Small intestine (tissue), 7 donors: ENCODE measurements around the gene PCDHGA1. TPM values are rescaled to one million over a fixed set of nuclear protein-coding genes. Genes with fewer than 3 reads are reported as not detected.
"Not testable (repeated sequence)": the region's sequence is repeated elsewhere in the genome, so short reads cannot be mapped to it uniquely, and the experiment has no call there.

Experiments
- DNase-seq, 2 donors: peaks; one replicate each; pipeline versions ENCODE4 v3.0.0 to v3.0.0-alpha.2; 2013
- FAIRE-seq: peaks from 2 replicates; lab custom pipeline; 2012; peaks lifted over from hg19 to GRCh38; lab: Jason Lieb, UNC
- H3K27ac ChIP-seq, 3 donors: one replicate each; pipeline ENCODE4 v1.5.1; 2013; ENCODE audit warnings: low read length in 2 of 3, mild to moderate bottlenecking in 2 of 3, control low read depth in 1 of 3, inconsistent platforms in 1 of 3, low read depth in 1 of 3, moderate library complexity in 1 of 3
- H3K27me3 ChIP-seq, 3 donors: one replicate each; pipeline ENCODE4 v1.6.1; 2013; ENCODE audit warnings: low read length in 3 of 3, inconsistent platforms in 1 of 3; ENCODE audit not compliant: control insufficient read depth in 3 of 3, insufficient read depth in 3 of 3
- H3K36me3 ChIP-seq, 3 donors: one replicate each; pipeline ENCODE4 v1.6.1; 2013; ENCODE audit warnings: low read length in 3 of 3, inconsistent platforms in 1 of 3, low read depth in 1 of 3, mild to moderate bottlenecking in 1 of 3, moderate library complexity in 1 of 3; ENCODE audit not compliant: control insufficient read depth in 3 of 3, insufficient read depth in 2 of 3
- H3K4me1 ChIP-seq, 3 donors: one replicate each; pipeline ENCODE4 v1.6.1; 2013; ENCODE audit warnings: low read length in 2 of 3, inconsistent platforms in 1 of 3, low read depth in 1 of 3, mild to moderate bottlenecking in 1 of 3, moderate library complexity in 1 of 3; ENCODE audit not compliant: control insufficient read depth in 3 of 3, insufficient read depth in 2 of 3
- H3K4me3 ChIP-seq, 3 donors: one replicate each; pipeline ENCODE4 v1.5.1; 2013; ENCODE audit warnings: low read length in 3 of 3, control low read depth in 1 of 3, inconsistent platforms in 1 of 3, low read depth in 1 of 3, mild to moderate bottlenecking in 1 of 3, moderate library complexity in 1 of 3
- H3K9me3 ChIP-seq, 2 donors: one replicate each; pipeline ENCODE4 v1.6.1; 2013; ENCODE audit warnings: low read depth in 1 of 2, low read length in 1 of 2; ENCODE audit not compliant: control insufficient read depth in 2 of 2, insufficient read depth in 1 of 2
- WGBS, 3 donors: extraction: QIAGEN DNeasy Blood & Tissue Kit; methylation state at CpG; one replicate each; pipeline ENCODE4 v1.1.7; 2013; 5-methylcytosine and 5-hydroxymethylcytosine counted together
- polyA plus RNA-seq, 4 donors: library from polyadenylated mRNA; stranded (reverse) in 3 of 4; unstranded in 1 of 4; fragments of 200-250 nt in 3 of 4; fragments of 120-200 nt in 1 of 4; gene quantifications; one replicate each; pipeline versions ENCODE4 v1.2.1 to v1.2.3, GENCODE V29; 2013
- donor health status: healthy with polysubstance abuse.
- donor health status: control.
- donor health status: control.
- donor health status: Bipolar disorder and iron deficiency.
- donor health status: healthy.

The PCDHGA1 gene
- polyA plus RNA-seq, 4 donors: 0.10 to 0.27 (median 0.13) TPM; not detected in 1

DNA sequence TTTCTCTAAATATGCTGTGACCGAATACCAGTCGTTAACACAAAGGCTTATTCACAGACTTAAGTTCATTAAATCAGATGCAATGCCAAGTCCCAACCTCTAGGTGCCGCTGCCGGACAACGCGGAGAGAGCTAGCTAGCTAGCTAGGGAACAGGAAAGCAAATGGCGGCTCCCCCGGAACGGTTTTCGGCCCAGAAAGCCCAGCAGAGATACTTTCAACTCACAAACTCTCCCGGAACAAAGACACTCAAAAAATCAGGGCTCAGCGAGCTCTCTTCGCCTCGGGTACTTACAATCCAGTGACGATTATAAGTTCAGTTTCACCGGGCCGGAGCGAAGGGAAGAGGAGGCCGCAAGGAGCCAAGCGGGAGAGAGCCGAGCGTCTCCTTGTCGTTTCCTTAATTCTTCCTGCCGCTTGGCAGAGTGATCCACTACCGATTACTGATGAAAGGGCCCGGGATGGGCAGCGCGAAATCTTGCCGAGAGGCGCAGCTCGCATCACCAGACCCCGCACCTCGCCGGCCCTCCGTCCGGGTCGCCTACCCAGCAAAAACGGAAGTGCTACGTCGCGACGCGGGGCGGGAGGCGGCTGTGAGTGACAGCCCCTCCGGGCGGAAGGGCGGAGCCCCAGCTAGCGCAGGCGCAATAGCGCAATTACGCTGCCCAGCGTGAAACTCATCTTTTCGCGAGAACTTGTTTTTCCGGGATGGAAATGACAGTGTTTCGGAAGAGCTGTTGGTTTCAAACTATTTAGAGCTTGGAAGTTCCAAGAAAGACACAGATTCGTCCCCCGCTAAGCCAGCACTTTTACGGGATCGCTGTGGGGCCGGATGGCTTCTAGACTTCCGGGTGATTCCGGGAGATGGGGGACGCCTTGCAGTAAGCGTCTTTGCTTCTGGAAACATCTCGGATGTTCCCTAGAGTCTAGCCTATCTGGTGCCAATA, 9.8 kb upstream of the PCDHGA1 start, which contains the start of gene TAF7:
TAF7 (minus strand) TSS at position 560 of the 945 bp plus-strand sequence. CDS start 740 bp downstream, outside the sequence.
- H3K9me3 ChIP-seq: peaks cover 7 to 45% of the 10 kb centered on the region in 2 donors
- peak within 1 kb of the TSS; percentile 89 to 98 (median 97) for H3K27ac ChIP-seq
- WGBS, 3 donors: 1% methylated on average over 67 of the region's 67 CpGs
- peaks cover 2 to 15% (median 10%) of the 10 kb centered on the region in 3 donors for H3K36me3 ChIP-seq
- DNase-seq (peak; percentile 91 to 97), FAIRE-seq (no peak)
- peaks cover 0 to 3% (median 2%) of the 10 kb centered on the region in 3 donors for H3K4me1 ChIP-seq
- peak within 1 kb of the TSS; percentile 61 to 88 (median 69) for H3K4me3 ChIP-seq
- no peaks in the 10 kb centered on the region for H3K27me3 ChIP-seq

DNA sequence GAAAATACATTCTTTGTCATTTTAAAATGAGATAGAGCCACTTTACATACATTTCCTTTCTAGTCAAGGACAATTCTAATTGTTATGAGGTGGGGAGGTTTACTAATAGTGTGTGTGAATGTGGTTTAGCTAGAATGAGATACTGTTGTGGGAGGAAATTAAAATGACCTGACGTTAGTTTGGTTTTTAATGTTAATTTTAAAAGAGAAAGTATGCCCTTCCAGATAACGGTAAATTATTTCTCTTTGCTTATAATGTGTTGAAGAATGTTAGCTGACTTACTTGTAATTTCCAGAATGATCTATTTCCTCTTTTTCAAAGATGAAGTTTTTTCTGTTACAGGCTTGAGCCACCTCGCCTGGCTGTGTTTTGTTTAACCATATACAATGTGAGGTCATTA, 8.1 kb upstream of the PCDHGA1 start:
- Histone ChIP-seq H3K9me3 (peaks cover 7 to 42% of the 10 kb centered on the region in 2 donors), H3K27me3 (peaks cover 0 to 3% (median 0%) of the 10 kb centered on the region in 3 donors), H3K27ac (no peak overlapping the region), H3K4me3 (no peak overlapping the region), H3K36me3 (peaks cover 2 to 15% (median 2%) of the 10 kb centered on the region in 3 donors), H3K4me1 (peaks cover 0 to 3% (median 2%) of the 10 kb centered on the region in 3 donors)
- FAIRE-seq: no peak
- no peak for DNase-seq
- 74 to 83% (median 81%) methylated on average over 3 of the region's 3 CpGs for WGBS, 3 donors

DNA sequence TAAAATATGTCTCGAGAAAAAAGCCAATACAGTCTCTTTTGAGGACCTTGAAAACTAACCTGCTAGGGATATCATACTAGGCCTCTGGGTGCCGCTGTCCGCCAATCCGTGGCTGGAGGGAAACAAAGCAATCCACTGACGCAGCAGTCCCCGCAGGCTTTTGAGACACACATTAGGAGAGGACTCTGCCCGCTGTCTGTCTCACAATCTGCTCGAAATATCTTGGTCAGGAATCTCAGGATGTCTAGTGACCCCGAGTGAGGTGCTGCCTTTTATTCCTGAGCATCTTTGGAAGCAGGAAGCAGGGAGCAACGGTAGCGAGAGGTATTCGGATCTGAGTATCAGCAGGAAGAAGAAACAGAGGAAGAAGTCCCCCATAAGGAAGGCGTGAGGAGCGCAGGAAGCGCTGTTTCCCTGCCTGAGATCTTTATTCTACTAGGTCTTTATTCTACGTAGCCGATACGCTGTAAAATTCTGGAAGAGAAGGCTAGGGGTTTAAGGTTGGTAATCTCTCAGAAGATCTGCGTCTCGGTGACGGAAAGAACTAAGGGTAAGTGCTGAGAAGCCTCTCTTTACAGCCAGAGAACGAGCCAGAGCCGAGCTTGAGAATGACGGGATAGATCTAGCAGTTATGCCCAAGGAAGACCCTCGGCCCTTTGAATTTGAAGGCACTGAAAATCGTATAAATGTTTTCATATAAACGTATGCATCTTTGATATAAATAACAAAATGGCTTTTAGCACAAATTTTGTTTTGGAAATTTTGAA, 4.0 kb upstream of the PCDHGA1 start:
- Histone ChIP-seq H3K4me3 (peak overlapping the region; percentile 9 to 17 (median 9)), H3K4me1 (no peaks in the 10 kb centered on the region), H3K36me3 (no peaks in the 10 kb centered on the region), H3K27ac (peak overlapping the region in 1 of 3 donors; percentile 6), H3K27me3 (peaks cover 0 to 17% (median 12%) of the 10 kb centered on the region in 3 donors), H3K9me3 (peaks cover 0 to 37% of the 10 kb centered on the region in 2 donors)
- DNase-seq: peak; percentile 35 to 52
- FAIRE-seq: no peak
- 13 to 23% (median 19%) methylated on average over 27 of the region's 27 CpGs for WGBS, 3 donors

DNA sequence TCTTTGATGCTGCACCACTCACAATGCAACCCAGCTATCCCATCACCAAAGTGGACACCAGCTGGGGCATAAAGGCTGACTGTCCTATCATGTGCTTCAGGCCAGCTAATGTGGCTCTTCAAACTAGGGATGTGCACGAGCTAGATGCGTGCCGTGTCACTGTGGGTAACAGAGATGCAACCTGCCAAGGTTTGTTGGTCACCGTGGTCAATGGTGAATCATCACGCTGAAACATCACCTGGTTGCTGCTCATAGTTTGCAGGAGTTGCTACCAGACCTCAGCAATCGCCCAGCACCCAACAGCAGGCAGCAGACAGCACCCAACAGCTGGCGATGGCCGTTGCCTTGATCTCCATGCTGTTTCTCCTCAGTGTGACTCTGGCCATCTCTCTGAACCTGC, 2.1 kb upstream of the PCDHGA1 start:
- FAIRE-seq (no peak), DNase-seq (no peak)
- H3K27me3 ChIP-seq: peaks cover 0 to 19% (median 15%) of the 10 kb centered on the region in 3 donors
- no peaks in the 10 kb centered on the region for H3K4me1 ChIP-seq
- no peak overlapping the region for H3K4me3 ChIP-seq
- H3K36me3 ChIP-seq: no peaks in the 10 kb centered on the region
- H3K9me3 ChIP-seq: peaks cover 0 to 46% of the 10 kb centered on the region in 2 donors
- 64 to 85% (median 81%) methylated on average over 8 of the region's 8 CpGs for WGBS, 3 donors
- no peak overlapping the region for H3K27ac ChIP-seq

DNA sequence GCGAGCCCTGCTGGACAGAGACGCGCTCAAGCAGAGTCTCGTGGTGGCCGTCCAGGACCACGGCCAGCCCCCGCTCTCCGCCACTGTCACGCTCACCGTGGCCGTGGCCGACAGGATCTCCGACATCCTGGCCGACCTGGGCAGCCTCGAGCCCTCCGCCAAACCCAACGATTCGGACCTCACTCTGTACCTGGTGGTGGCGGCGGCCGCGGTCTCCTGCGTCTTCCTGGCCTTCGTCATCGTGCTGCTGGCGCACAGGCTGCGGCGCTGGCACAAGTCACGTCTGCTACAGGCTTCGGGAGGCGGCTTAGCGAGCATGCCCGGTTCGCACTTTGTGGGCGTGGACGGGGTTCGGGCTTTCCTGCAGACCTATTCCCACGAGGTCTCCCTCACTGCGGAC, 2.3 kb downstream of the PCDHGA1 start:
- H3K27ac ChIP-seq, DNase-seq, H3K4me1 ChIP-seq, FAIRE-seq, H3K4me3 ChIP-seq, H3K36me3 ChIP-seq: not testable (repeated sequence)
- 48 to 66% (median 62%) methylated on average over 26 to 39 of the region's 39 CpGs for WGBS, 3 donors
- Histone ChIP-seq H3K9me3 (peaks cover 2 to 35% of the 10 kb centered on the region in 2 donors), H3K27me3 (peaks cover 0 to 17% (median 16%) of the 10 kb centered on the region in 3 donors)

DNA sequence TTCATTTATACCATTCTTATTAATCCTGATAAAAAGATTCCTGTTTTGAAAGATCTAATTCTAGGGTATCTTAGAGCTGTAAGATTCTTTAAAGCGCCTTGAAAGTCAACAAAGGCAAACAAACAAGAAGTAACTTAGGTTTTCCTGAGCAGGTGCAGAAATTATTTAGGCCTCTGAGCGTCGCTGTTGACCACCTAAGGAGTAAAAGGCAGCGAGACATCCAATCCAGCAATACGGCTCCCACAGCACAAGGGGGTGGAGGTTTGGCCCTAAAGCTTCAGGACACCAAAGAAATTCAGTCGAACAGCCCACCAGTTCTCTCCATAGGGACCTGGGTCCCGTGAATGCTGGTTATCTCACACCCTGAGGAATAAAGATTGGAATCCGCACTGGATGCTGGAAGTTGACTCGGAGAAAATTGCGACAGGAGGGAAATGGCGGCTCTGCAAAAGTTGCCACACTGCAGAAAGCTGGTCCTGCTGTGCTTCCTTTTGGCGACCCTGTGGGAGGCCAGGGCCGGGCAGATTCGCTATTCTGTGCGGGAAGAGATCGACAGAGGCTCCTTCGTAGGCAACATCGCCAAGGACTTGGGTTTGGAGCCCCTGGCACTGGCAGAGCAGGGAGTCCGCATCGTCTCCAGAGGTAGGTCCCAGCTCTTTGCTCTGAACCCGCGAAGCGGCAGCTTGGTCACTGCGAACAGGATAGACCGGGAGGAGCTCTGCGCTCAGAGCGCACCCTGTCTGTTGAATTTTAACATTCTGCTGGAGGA, 8.4 kb downstream of the PCDHGA1 start, which contains the start of gene PCDHGA2:
PCDHGA2 (plus strand) TSS at position 223 of the 769 bp plus-strand sequence.
- DNase-seq: peak in 1 of 2 donors; percentile 24
- no peaks in the 10 kb centered on the region for H3K36me3 ChIP-seq
- peaks cover 4 to 28% of the 10 kb centered on the region in 2 donors for H3K9me3 ChIP-seq
- no peaks in the 10 kb centered on the region for H3K4me1 ChIP-seq
- 15 to 28% (median 26%) methylated on average over 27 of the region's 27 CpGs for WGBS, 3 donors
- H3K27me3 ChIP-seq: peaks cover 0 to 9% (median 7%) of the 10 kb centered on the region in 3 donors
- peak within 1 kb of the TSS in 1 of 3 donors; percentile 16 for H3K4me3 ChIP-seq
- H3K27ac ChIP-seq: no peak within 1 kb of the TSS
- no peak for FAIRE-seq

DNA sequence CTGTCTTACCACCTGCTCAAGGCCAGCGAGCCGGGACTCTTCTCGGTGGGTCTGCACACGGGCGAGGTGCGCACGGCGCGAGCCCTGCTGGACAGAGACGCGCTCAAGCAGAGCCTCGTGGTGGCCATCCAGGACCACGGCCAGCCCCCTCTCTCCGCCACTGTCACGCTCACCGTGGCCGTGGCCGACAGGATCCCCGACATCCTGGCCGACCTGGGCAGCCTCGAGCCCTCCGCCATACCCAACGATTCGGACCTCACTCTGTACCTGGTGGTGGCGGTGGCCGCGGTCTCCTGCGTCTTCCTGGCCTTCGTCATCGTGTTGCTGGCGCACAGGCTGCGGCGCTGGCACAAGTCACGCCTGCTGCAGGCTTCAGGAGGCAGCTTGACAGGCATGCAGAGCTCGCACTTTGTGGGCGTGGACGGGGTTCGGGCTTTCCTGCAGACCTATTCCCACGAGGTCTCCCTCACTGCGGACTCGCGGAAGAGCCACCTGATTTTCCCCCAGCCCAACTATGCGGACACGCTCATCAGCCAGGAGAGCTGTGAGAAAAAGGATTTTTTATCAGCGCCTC, 10.6 kb downstream of the PCDHGA1 start:
- H3K4me3 ChIP-seq, H3K27ac ChIP-seq, H3K36me3 ChIP-seq, H3K4me1 ChIP-seq, FAIRE-seq, DNase-seq: not testable (repeated sequence)
- peaks cover 0 to 15% (median 12%) of the 10 kb centered on the region in 3 donors for H3K27me3 ChIP-seq
- 68 to 73% (median 71%) methylated on average over 32 to 45 of the region's 45 CpGs for WGBS, 3 donors
- peaks cover 2 to 46% of the 10 kb centered on the region in 2 donors for H3K9me3 ChIP-seq
